OCI-LY7 (cell line): ENCODE data around the gene KRTDAP.
"Not testable (repeated sequence)": the region's sequence is repeated elsewhere in the genome, so short reads cannot be mapped to it uniquely, and the experiment has no call there.

Experiments
- CTCF ChIP-seq: fragments of 200-600 bp; sonication (generic); conservative IDR thresholded peaks from 2 replicates; pipeline ENCODE4 v1.5.1; 2014; ENCODE audit warnings: mild to moderate bottlenecking, antibody characterized with exemption, low read length, moderate library complexity, mixed read lengths
- EZH2phosphoT487 ChIP-seq: fragments of 200-600 bp; sonication (generic); IDR thresholded peaks from 2 replicates; pipeline ENCODE4 v1.6.1; 2018; ENCODE audit warnings: low read depth, borderline replicate concordance, mild to moderate bottlenecking, mixed run types, antibody characterized with exemption, low read length, moderate library complexity, mixed read lengths

GRCh38 chr19:35474594-35474993, 15.7 kb downstream of the KRTDAP start:
- TF ChIP-seq CTCF, EZH2phosphoT487: not testable (repeated sequence)
